Activated CD8-positive, alpha-beta memory T cell treated with anti-CD3 and anti-CD28 coated beads, Interleukin-2, amount 10 ng/mL, durations not matched to agents 7 days and 5 days (primary cell): ENCODE data around the gene FKBP5. TPM values are rescaled to one million over a fixed set of nuclear protein-coding genes. Genes with fewer than 3 reads are reported as not detected.

Experiments
- ATAC-seq: fragments of 150-1000 bp; cut with Tn5 transposase; one replicate; pipeline ENCODE4 v1.10.0; 2021; ENCODE audit warnings: moderate library complexity
- CTCF ChIA-PET: fragments of 350-600 bp; sonication (Branson Sonifier 250); formaldehyde crosslinking; loops from one replicate; lab custom pipeline; 2021; ENCODE audit warnings: antibody characterized with exemption; lab: Charles Lee
- DNase-seq: peaks from one replicate; pipeline ENCODE4 v3.0.0-alpha.2; 2020
- H3K27ac Mint-ChIP-seq: one replicate; pipeline ENCODE4 v1.8.0; 2021; ENCODE audit warnings: mild to moderate bottlenecking, mixed read lengths
- H3K27me3 Mint-ChIP-seq: one replicate; pipeline ENCODE4 v1.8.0; 2021; ENCODE audit warnings: mixed read lengths
- H3K36me3 Mint-ChIP-seq: one replicate; pipeline ENCODE4 v1.8.0; 2021; ENCODE audit warnings: mild to moderate bottlenecking, mixed read lengths
- H3K4me1 Mint-ChIP-seq: one replicate; pipeline ENCODE4 v1.8.0; 2021; ENCODE audit warnings: mixed read lengths
- H3K4me3 Mint-ChIP-seq: one replicate; pipeline ENCODE4 v1.8.0; 2021; ENCODE audit warnings: mild to moderate bottlenecking, moderate library complexity, mixed read lengths
- H3K9me3 Mint-ChIP-seq: one replicate; pipeline ENCODE4 v1.8.0; 2022; ENCODE audit warnings: low read depth, mixed read lengths
- total RNA-seq, 2 experiments: library from RNA; stranded (reverse); gene quantifications; one replicate each; pipeline ENCODE4 v1.2.3, GENCODE V29; 2021

The FKBP5 gene
- total RNA-seq, 2 experiments from 2014 or later: 53.8 to 70.6 TPM

DNA sequence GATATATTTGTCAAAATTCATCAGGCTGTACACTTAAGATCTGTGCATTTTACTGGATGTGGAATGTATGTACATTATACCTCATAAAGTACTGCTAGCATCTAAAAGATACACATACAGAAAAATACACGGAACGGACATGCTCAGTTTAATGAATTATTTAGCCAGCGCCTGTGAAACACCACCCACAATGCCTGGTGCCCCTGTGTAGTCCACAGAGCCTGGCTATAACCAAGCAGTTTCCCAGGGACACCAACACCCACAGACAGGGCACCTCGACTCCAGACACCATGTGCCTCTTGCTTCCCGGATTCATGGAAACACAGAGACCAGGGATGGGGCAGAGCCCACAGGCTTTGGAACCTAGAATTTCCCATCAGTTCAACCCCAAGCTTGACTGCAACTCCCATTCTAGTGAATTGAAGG, 30.7 kb upstream of the FKBP5 start:
- H3K4me1 Mint-ChIP-seq: peaks cover 34% of the 10 kb centered on the region
- ATAC-seq: peak; percentile 15
- H3K9me3 Mint-ChIP-seq: no peaks in the 10 kb centered on the region
- CTCF ChIA-PET: interaction anchor here (1.0 to 4.4 kb wide), 2 partner anchors 9 to 17 kb away, joined by 3 to 17 read pairs; partner anchors contain the start of gene ARMC12
- peak overlapping the region; percentile 64 for H3K27ac Mint-ChIP-seq
- H3K27me3 Mint-ChIP-seq: no peaks in the 10 kb centered on the region
- H3K36me3 Mint-ChIP-seq: no peaks in the 10 kb centered on the region
- H3K4me3 Mint-ChIP-seq: no peak overlapping the region
- DNase-seq: no peak

DNA sequence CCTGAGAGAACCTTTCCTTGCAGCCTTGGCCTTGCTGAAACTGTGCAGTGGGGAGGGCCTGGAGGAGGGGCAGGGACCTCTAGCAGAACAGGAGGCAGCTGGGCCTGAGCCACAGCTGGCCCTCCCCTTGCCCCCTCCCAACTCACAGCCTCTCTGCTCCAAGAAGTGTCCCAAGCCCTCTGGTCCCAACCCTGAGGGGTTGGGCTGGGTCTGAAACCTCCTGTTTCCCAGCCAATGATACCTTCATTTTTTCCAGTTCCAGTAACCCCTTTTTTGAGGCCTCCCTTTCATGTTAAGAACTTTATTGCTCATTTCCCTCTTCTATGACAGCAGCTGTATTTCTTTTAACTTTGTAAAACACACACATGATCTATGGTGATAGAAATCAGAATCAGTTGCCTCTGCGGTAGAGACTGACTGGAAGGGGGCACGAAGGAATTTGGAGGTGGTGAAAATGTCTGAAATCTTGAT, 30.2 kb upstream of the FKBP5 start:
- H3K4me1 Mint-ChIP-seq: peaks cover 34% of the 10 kb centered on the region

DNA sequence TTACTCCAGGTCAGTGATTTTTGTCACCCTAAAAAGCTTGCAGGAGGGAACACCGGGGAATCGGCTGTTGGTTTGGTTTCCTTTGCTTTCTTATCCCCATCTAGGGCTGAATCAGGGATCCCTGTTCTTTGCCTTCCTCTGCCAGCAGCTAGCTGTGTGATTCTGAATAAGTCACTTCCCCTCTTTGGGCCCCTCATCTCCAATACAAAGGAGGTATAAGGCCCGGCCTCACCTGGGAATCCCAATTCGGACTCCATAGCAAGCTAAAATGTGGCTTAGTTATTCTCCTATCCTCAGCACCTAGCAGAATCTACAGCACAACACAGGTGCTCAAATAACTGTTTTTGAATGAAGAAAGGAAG, 29.6 kb upstream of the FKBP5 start:
- H3K4me3 Mint-ChIP-seq: no peak overlapping the region
- H3K27me3 Mint-ChIP-seq: no peaks in the 10 kb centered on the region
- CTCF ChIA-PET: interaction anchor here (4.4 kb wide), 1 partner anchor 18 kb away, joined by 17 read pairs; the partner anchor contains the start of gene ARMC12
- H3K9me3 Mint-ChIP-seq: no peaks in the 10 kb centered on the region
- no peak for DNase-seq
- H3K36me3 Mint-ChIP-seq: no peaks in the 10 kb centered on the region
- peaks cover 37% of the 10 kb centered on the region for H3K4me1 Mint-ChIP-seq
- ATAC-seq: no peak
- peak overlapping the region; percentile 64 for H3K27ac Mint-ChIP-seq

More for the DNA sequence above, 30.2 kb upstream of the FKBP5 start:
- Mint-ChIP-seq H3K27ac (peak overlapping the region; percentile 64), H3K36me3 (no peaks in the 10 kb centered on the region), H3K27me3 (no peaks in the 10 kb centered on the region), H3K9me3 (no peaks in the 10 kb centered on the region), H3K4me3 (no peak overlapping the region)
- ATAC-seq: peak; percentile 29
- no peak for DNase-seq
- CTCF ChIA-PET: interaction anchor here (4.4 kb wide), 1 partner anchor 17 kb away, joined by 17 read pairs; the partner anchor contains the start of gene ARMC12

DNA sequence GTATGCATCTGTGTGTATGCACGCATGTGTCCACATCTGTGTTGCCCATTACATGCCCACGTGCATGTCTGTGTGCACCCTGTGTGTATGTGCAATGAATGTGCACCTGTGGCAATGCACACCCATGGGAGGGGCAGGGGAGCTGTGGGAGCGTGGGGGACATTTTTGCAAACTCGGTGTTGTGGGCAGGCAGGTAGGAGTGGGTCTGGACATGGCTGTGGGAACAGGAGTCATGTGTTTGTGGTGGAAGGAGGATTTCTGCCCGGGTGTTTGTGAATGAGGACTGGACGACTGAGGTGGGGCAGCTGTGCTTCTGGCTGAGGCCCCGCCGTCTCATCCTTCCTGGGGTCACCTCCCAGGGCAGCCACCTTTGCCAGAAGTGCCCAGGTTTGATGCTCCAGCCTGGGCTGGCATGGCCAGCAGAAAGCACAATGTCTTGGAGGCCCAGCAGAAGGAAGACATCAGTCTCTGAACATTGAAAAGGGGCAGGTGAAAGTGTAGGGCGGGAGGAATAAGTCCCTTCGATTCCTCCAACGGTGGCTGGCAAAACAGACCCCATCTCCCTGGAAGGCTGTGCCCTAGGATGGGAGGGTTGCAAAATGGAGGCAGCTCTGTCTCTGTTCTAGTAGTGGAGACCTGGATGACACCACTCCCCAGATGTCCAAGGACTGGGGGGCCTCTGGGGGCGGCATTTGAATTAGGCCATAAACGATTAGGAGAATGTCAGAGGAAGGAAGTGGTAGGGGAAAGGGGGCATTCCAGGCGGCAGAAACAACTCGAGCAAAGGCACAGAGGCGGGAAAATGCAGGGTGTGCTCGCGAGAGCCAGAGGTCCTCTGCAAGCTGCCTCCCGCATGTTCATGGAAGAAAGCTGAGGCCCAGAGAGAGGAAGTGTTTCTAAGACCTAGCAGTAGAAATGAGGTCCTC, 29.0 kb upstream of the FKBP5 start:
- H3K27me3 Mint-ChIP-seq: no peaks in the 10 kb centered on the region
- CTCF ChIA-PET: interaction anchor here (4.4 kb wide), 1 partner anchor 19 kb away, joined by 17 read pairs; the partner anchor contains the start of gene ARMC12
- no peak overlapping the region for H3K4me3 Mint-ChIP-seq
- no peak overlapping the region for H3K27ac Mint-ChIP-seq
- peaks cover 41% of the 10 kb centered on the region for H3K4me1 Mint-ChIP-seq
- no peak for ATAC-seq
- H3K36me3 Mint-ChIP-seq: no peaks in the 10 kb centered on the region
- no peaks in the 10 kb centered on the region for H3K9me3 Mint-ChIP-seq
- no peak for DNase-seq

DNA sequence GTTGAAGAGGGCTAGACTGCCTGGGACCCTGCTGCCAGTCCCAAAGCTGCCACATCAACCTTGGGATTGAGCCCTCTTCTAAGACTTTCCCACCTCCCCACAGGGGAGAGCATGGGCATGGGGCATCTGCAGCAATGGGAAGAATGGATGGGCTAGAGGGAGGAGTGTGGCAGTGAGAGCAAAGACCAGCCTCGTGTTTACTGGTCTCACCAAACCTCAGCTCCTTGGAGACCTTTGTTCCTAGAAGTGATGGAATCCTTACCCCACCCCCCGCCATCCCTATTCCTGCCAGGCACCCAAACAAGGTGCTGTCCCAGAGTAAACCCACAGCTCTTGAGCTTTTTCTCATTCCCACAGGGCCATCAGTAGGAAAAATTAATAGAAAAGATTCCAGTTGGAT, 28.1 kb upstream of the FKBP5 start:
- ATAC-seq (no peak), DNase-seq (no peak)
- H3K4me3 Mint-ChIP-seq: no peak overlapping the region
- H3K36me3 Mint-ChIP-seq: no peaks in the 10 kb centered on the region
- peaks cover 41% of the 10 kb centered on the region for H3K4me1 Mint-ChIP-seq
- no peak overlapping the region for H3K27ac Mint-ChIP-seq
- CTCF ChIA-PET: interaction anchor here (4.4 kb wide), 1 partner anchor 20 kb away, joined by 17 read pairs; the partner anchor contains the start of gene ARMC12
- H3K27me3 Mint-ChIP-seq: no peaks in the 10 kb centered on the region
- no peaks in the 10 kb centered on the region for H3K9me3 Mint-ChIP-seq

DNA sequence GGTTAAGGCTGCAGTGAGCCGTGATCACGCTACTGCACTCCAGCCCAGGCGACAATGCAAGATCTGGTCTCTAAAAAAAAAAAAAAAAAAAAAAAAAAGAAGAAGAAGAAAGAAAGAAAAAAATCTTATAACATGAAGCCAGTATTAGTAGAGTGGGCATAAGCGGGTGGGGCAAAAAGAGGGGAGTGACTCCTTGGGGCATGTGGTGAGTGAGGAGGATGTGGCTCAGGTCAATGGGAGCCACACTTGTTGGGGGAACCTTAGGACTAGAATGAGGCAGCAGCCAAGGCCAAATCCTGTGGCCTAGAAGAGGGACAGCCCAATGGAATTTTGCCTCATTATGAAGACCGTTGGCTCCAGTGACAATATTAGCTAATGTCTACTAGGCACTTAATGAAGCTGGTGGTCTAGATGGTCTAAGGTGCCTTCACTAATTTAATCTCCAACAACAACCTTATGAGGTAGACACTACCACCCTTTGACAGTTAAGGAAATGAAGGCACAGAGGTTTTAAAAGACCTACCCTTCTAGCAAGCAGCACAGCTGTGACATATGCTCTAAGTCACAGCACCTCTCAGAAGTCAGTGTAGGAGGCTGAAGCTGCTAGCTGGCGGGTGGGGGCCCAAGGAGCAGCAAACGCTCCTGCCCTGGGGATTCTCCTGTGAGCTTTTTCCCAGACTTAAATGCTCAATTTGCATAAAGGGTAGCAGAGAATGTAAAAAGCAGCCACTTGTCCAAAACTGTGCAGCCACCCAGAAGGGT, 24.5 kb upstream of the FKBP5 start:
- no peak for DNase-seq
- Mint-ChIP-seq H3K9me3 (peaks cover 2% of the 10 kb centered on the region), H3K36me3 (peaks cover 2% of the 10 kb centered on the region), H3K4me3 (no peak overlapping the region), H3K27ac (no peak overlapping the region), H3K27me3 (no peaks in the 10 kb centered on the region), H3K4me1 (peaks cover 29% of the 10 kb centered on the region)
- ATAC-seq: no peak
- CTCF ChIA-PET: interaction anchor here (0.7 to 1.5 kb wide), 4 partner anchors 9 to 24 kb away, joined by 3 to 5 read pairs (median 4); partner anchors contain the start of gene ARMC12

DNA sequence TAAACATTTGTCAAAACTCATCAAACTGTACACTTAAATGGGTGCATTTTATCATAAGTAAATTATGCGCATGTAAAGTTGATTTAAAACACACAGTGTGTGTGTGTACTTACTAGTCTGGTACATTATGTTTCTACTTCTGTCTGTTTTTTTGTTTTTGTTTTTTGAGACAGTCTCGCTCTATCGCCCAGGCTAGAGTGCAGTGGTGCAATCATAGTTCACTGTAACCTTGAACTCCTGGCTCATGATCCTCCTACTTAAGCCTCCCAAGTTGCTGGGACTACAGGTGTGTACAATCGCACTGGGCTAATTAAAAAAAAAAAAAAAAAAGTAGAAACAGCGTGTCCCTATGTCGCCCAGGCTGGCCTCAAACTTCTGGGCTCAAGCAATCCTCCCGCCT, 23.0 kb upstream of the FKBP5 start:
- Mint-ChIP-seq H3K27ac (no peak overlapping the region), H3K9me3 (peaks cover 2% of the 10 kb centered on the region), H3K4me3 (no peak overlapping the region), H3K36me3 (peaks cover 2% of the 10 kb centered on the region), H3K27me3 (no peaks in the 10 kb centered on the region), H3K4me1 (peaks cover 23% of the 10 kb centered on the region)
- DNase-seq (no peak), ATAC-seq (no peak)
- CTCF ChIA-PET: interaction anchor here (1.1 to 1.5 kb wide), 3 partner anchors 23 to 30 kb away, joined by 3 read pairs; partner anchors contain the start of gene FKBP5

DNA sequence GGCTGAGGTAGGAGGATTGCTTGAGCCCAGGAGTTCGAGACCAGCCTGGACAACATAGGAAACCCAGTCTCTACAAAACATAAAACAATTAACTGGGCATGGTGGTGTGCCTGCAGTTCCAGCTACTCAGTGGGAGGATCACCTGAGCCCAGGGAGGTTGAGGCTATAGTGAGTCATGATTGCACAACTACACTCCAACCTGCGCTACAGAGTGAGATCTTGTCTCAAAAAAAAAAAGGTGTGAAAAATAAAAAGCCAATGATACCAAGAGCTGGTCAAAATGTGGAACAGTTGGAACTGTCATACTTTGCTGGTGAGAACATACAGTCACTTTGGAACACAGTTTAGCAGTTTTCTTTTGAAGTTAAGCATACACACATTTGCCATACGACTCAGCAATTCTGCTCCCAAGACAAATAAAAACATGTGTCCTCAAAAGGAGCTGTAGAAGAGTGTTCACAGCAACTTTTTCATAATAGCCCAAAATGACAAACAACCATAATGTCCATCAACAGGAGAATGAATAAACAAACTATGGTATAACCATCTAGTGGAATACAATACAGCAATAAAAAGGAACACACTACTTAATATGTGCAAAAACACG, 21.6 kb upstream of the FKBP5 start:
- CTCF ChIA-PET: interaction anchor here (1.0 to 2.0 kb wide), 8 partner anchors 12 to 64 kb away, joined by 3 to 6 read pairs (median 4); partner anchors contain the start of gene ARMC12
- no peak overlapping the region for H3K4me3 Mint-ChIP-seq

DNA sequence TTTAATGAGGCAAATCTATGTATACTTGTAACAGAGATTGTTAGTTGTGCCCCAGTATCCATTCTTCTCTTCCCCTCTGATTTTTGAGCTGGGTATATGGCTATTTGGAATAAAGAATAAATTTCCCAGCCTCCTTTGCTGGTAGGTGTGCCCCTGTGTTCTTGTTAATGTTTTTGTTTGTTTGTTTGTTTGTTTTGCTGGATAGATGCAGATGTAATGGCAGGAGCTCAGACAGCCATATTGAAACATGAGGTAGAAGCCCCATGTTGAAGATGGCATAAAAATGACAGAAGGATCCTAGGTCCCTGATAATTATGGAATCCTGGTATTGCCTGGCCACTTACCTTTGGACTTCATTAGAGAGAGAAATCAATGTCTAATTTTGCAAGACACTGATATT, 19.9 kb upstream of the FKBP5 start:
- no peaks in the 10 kb centered on the region for H3K27me3 Mint-ChIP-seq
- peaks cover 2% of the 10 kb centered on the region for H3K9me3 Mint-ChIP-seq
- no peak overlapping the region for H3K27ac Mint-ChIP-seq
- no peak overlapping the region for H3K4me3 Mint-ChIP-seq
- DNase-seq (no peak), ATAC-seq (no peak)
- peaks cover 23% of the 10 kb centered on the region for H3K4me1 Mint-ChIP-seq
- CTCF ChIA-PET: interaction anchor here (0.6 to 0.7 kb wide), 2 partner anchors 114 to 156 kb away, joined by 3 read pairs; no protein-coding TSS in a partner anchor
- peaks cover 7% of the 10 kb centered on the region for H3K36me3 Mint-ChIP-seq

More for the DNA sequence above, 21.6 kb upstream of the FKBP5 start:
- Mint-ChIP-seq H3K9me3 (peaks cover 2% of the 10 kb centered on the region), H3K4me1 (peaks cover 25% of the 10 kb centered on the region), H3K27ac (peak overlapping the region; percentile 41), H3K27me3 (no peaks in the 10 kb centered on the region), H3K36me3 (peaks cover 2% of the 10 kb centered on the region)
- ATAC-seq (peak; percentile 91), DNase-seq (peak; percentile 59)

DNA sequence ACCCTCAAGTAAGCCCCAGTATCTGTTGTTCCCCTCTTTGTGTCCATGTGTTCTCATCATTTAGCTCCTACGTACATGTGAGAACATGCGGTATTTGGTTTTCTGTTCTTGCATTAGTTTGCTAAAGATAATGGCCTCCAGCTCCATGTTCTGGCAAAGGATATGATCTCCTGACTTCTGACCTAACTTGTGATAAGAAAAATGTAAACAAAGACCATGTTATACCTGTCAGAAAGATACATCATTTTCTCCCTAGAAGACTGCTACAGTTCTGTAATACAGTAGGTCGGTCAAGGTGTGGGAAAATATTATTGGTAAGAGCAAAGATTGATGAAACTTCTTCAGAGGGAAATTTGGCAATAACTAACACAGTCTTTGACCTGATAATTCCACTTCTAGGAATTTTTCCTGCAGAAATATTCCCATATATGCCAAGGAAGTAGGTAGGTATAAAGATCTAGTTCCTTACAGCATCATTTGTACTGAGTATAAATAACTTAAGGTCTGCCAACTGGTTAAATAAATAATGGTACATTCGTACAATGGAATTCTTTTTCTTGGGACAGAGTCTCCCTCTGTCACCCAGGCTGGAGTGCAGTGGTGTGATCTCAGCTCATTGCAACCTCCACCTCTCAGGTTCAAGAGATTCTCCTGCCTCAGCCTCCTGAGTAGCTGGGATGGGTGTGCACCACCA, 19.1 kb upstream of the FKBP5 start:
- Mint-ChIP-seq H3K4me3 (no peak overlapping the region), H3K4me1 (peaks cover 19% of the 10 kb centered on the region), H3K36me3 (peaks cover 9% of the 10 kb centered on the region), H3K27ac (no peak overlapping the region), H3K9me3 (peaks cover 2% of the 10 kb centered on the region), H3K27me3 (no peaks in the 10 kb centered on the region)
- CTCF ChIA-PET: interaction anchor here (0.6 kb wide), 1 partner anchor 156 kb away, joined by 3 read pairs; no protein-coding TSS in a partner anchor
- ATAC-seq (no peak), DNase-seq (no peak)

DNA sequence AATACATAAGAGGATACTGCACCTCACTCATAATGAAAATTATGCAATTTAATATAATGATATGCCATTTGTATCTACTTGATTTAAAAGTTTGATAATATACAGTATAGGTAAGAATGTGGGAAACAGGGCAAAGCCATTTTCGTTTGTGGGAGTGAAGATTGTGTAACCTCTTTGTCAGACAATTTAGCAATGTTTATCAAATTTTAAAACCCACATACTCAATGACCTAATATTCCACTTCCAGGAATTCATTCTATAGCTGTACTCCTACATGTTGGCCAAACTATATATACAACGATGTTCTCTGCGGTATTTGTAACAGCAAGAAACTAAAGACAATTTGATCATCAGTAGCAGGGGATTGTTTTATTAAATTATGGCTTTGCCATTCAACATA, 17.8 kb upstream of the FKBP5 start:
- CTCF ChIA-PET: no interaction called here
- H3K4me1 Mint-ChIP-seq: peaks cover 19% of the 10 kb centered on the region
- H3K9me3 Mint-ChIP-seq: peaks cover 2% of the 10 kb centered on the region
- H3K27me3 Mint-ChIP-seq: no peaks in the 10 kb centered on the region
- DNase-seq: no peak
- no peak for ATAC-seq
- no peak overlapping the region for H3K27ac Mint-ChIP-seq
- peaks cover 10% of the 10 kb centered on the region for H3K36me3 Mint-ChIP-seq
- H3K4me3 Mint-ChIP-seq: no peak overlapping the region

DNA sequence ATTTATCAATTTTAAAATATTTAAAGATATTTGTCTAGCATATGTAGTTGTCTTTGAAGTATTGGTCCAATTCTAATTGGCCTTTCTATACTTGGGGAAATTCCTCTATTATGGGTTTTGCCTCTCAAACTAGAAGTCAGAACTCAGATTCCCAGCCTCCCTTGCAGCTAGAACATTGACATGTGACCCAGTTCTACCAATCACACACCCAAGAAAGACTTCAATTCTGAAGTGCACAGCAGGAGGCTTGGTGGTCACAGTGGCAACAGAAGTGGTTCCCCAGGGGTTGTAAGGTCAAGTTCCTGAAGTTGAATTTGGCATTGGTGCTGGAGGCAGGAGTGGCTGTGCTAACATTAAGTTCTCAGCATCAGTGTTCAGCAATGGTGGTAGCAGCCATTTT, 14.8 kb upstream of the FKBP5 start:
- peaks cover 6% of the 10 kb centered on the region for H3K4me1 Mint-ChIP-seq
- no peak overlapping the region for H3K4me3 Mint-ChIP-seq
- H3K27me3 Mint-ChIP-seq: no peaks in the 10 kb centered on the region
- CTCF ChIA-PET: interaction anchor here (1.6 to 1.7 kb wide), 2 partner anchors 10 to 33 kb away, joined by 3 to 4 read pairs; no protein-coding TSS in a partner anchor
- ATAC-seq (no peak), DNase-seq (peak; percentile 41)
- no peak overlapping the region for H3K27ac Mint-ChIP-seq
- no peaks in the 10 kb centered on the region for H3K9me3 Mint-ChIP-seq
- H3K36me3 Mint-ChIP-seq: peaks cover 8% of the 10 kb centered on the region
